HG02759 (cell line): Measurements from ENCODE around the gene ABCA5.
"Not testable (repeated sequence)": the region's sequence is repeated elsewhere in the genome, so short reads cannot be mapped to it uniquely, and the experiment has no call there.

ENCODE experiments used
- ATAC-seq: cut with Tn5 transposase; IDR thresholded peaks from one replicate; pipeline ENCODE4 v1.9.1; 2021; ENCODE audit warnings: mild to moderate bottlenecking, moderate library complexity; ENCODE audit not compliant: unreplicated experiment

ABCA5 gene

GRCh38 chr17:69326377-69327059 lies 415 bp downstream of the ABCA5 start:
- ATAC-seq = peak; percentile 2

- no peak for ATAC-seq
Observed at GRCh38 chr17:69325518-69326376, 1.2 kb downstream of the ABCA5 start.

GRCh38 chr17:69323806-69324205 lies 3.1 kb downstream of the ABCA5 start:
- no peak for ATAC-seq

GRCh38 chr17:69320908-69321238 lies 6.1 kb downstream of the ABCA5 start:
- no peak for ATAC-seq

GRCh38 chr17:69320210-69320907 lies 6.6 kb downstream of the ABCA5 start:
- no peak for ATAC-seq

- ATAC-seq = no peak
Observed at GRCh38 chr17:69317625-69318024, 9.3 kb downstream of the ABCA5 start.

GRCh38 chr17:69314246-69315065 lies 12.5 kb downstream of the ABCA5 start:
- ATAC-seq = no peak

GRCh38 chr17:69305177-69305576 lies 21.8 kb downstream of the ABCA5 start:
- ATAC-seq = no peak

GRCh38 chr17:69302682-69303081 lies 24.3 kb downstream of the ABCA5 start:
- ATAC-seq = no peak

- no peak for ATAC-seq
Observed at GRCh38 chr17:69300222-69300621, 26.7 kb downstream of the ABCA5 start.

- ATAC-seq = not testable (repeated sequence)
Observed at GRCh38 chr17:69298120-69298722, 28.7 kb downstream of the ABCA5 start.

- ATAC-seq = no peak
Observed at GRCh38 chr17:69287168-69287567, 39.8 kb downstream of the ABCA5 start.

- ATAC-seq = no peak
Observed at GRCh38 chr17:69286257-69286656, 40.7 kb downstream of the ABCA5 start.

- ATAC-seq = no peak
Observed at GRCh38 chr17:69284646-69285045, 42.3 kb downstream of the ABCA5 start.

GRCh38 chr17:69282002-69282401 lies 44.9 kb downstream of the ABCA5 start:
- ATAC-seq = no peak

- not testable (repeated sequence) for ATAC-seq
Observed at GRCh38 chr17:69276279-69276678, 50.7 kb downstream of the ABCA5 start.

- ATAC-seq = no peak
Observed at GRCh38 chr17:69275751-69276150, 51.2 kb downstream of the ABCA5 start.

- ATAC-seq = no peak
Observed at GRCh38 chr17:69271023-69271422, 55.9 kb downstream of the ABCA5 start.

GRCh38 chr17:69269131-69269998 lies 57.6 kb downstream of the ABCA5 start:
- ATAC-seq = no peak
